ENCODE measurements around the gene MYO16.

The MYO16 gene

DNA sequence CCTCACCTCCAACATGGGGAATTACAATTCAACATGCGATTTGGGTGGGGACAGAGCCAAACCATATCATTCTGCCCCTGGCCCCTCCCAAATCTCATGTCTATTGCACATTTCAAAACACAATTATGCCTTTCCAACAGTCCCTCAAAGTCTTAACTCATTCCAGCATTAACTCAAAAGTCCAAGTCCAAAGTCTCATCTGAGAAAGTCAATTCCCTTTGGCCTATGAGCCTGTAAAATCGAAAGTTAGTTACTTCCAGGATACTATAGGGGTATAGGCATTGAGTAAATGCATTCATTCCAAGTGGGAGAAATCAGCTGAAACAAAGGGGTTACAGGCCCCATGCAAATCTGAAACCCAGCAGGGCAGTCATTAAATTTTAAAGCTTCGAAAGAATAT lies 598.8 kb downstream of the MYO16 start:
- TF ChIP-seq ZFX (IDR thresholded peaks at IDR 0.05; ENCODE audit: borderline replicate concordance): no peak
- TF ChIP-seq, protein P1, sequence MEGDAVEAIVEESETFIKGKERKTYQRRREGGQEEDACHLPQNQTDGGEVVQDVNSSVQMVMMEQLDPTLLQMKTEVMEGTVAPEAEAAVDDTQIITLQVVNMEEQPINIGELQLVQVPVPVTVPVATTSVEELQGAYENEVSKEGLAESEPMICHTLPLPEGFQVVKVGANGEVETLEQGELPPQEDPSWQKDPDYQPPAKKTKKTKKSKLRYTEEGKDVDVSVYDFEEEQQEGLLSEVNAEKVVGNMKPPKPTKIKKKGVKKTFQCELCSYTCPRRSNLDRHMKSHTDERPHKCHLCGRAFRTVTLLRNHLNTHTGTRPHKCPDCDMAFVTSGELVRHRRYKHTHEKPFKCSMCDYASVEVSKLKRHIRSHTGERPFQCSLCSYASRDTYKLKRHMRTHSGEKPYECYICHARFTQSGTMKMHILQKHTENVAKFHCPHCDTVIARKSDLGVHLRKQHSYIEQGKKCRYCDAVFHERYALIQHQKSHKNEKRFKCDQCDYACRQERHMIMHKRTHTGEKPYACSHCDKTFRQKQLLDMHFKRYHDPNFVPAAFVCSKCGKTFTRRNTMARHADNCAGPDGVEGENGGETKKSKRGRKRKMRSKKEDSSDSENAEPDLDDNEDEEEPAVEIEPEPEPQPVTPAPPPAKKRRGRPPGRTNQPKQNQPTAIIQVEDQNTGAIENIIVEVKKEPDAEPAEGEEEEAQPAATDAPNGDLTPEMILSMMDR (IDR thresholded peaks at IDR 0.05): no peak
- H3K27ac ChIP-seq: no peak overlapping the region

DNA sequence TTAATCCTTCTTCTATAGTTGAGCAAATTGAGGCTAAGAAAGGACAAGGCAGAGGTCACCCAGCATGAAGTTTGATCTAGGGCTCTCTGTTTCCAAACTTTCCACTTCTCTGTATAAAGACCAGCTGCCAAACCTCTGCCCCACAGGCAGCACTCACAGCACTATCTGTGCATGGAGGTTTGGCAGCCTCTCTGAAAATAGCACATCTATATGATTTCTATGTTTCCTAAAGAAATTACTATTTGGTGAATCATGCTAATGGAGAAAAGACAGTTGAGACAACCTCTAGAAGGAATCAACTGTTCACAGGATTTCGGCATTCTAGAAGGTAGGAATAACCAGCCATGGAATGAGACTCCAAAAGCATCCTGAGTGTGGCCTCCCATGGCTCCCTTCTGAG lies 602.5 kb downstream of the MYO16 start:
- no peak overlapping the region for H3K27ac ChIP-seq
- TF ChIP-seq, protein P1 (IDR thresholded peaks at IDR 0.05): no peak
- no peak for TF ChIP-seq ZFX (IDR thresholded peaks at IDR 0.05; ENCODE audit: borderline replicate concordance)

GRCh38 chr13:109233293-109233692 lies 603.9 kb downstream of the MYO16 start:
- TF ChIP-seq, protein P1 (IDR thresholded peaks at IDR 0.05): no peak
- TF ChIP-seq ZFX (IDR thresholded peaks at IDR 0.05; ENCODE audit: borderline replicate concordance): no peak
- H3K27ac ChIP-seq: no peak overlapping the region

DNA sequence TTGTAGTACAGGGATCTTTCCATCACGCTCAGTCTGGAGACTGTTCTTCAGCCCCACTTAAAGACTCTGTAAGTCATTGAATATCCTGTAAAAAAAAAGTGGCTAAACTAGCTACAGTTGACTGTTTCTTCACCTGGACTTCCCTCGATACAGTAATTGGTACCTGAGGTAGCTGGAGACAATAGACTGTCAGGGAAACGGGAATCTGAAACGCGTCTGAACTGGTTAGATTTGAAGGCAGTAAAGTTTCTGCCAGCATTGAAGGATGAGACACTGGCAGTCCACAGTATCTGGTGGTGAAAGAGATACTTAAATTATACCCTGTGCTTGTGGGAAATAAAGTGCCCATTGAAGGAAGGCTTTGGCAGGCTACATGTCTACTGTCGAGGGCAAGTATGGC lies 606.5 kb downstream of the MYO16 start:
- no peak overlapping the region for H3K27ac ChIP-seq
- TF ChIP-seq, protein P1 (IDR thresholded peaks at IDR 0.05): no peak
- TF ChIP-seq ZFX (IDR thresholded peaks at IDR 0.05; ENCODE audit: borderline replicate concordance): no peak

GRCh38 chr13:109241160-109241559 lies 611.7 kb downstream of the MYO16 start:
- TF ChIP-seq, protein P1 (IDR thresholded peaks at IDR 0.05): no peak
- H3K27ac ChIP-seq: no peak overlapping the region

- TF ChIP-seq, protein P1 (IDR thresholded peaks at IDR 0.05): no peak
- no peak for TF ChIP-seq ZFX (IDR thresholded peaks at IDR 0.05; ENCODE audit: borderline replicate concordance)
- H3K27ac ChIP-seq: no peak overlapping the region
These were observed 614.0 kb downstream of the MYO16 start for GRCh38 chr13:109243311-109243951.

GRCh38 chr13:109244566-109244965 lies 615.2 kb downstream of the MYO16 start:
- no peak for TF ChIP-seq ZFX (IDR thresholded peaks at IDR 0.05; ENCODE audit: borderline replicate concordance)
- TF ChIP-seq, protein P1 (IDR thresholded peaks at IDR 0.05): no peak
- H3K27ac ChIP-seq: no peak overlapping the region
